Ectodermal cell (in vitro differentiated cells): ENCODE data around the gene NRP2.

ENCODE experiments used
- H3K27ac ChIP-seq: 2 replicates; pipeline ENCODE4 v1.7.0; 2013; ENCODE audit warnings: mild to moderate bottlenecking, low read depth, low read length; ENCODE audit not compliant: insufficient read depth, poor library complexity, severe bottlenecking
- H3K27me3 ChIP-seq: 2 replicates; pipeline ENCODE4 v1.7.0; 2013; ENCODE audit warnings: mild to moderate bottlenecking, low read length; ENCODE audit not compliant: insufficient read depth, control insufficient read depth, poor library complexity, severe bottlenecking
- H3K36me3 ChIP-seq: one replicate; pipeline ENCODE4 v1.7.0; 2013; ENCODE audit warnings: low read length; ENCODE audit not compliant: control insufficient read depth, insufficient read depth
- H3K4me1 ChIP-seq: one replicate; pipeline ENCODE4 v1.7.0; 2013; ENCODE audit warnings: low read length; ENCODE audit not compliant: control insufficient read depth, insufficient read depth
- H3K4me3 ChIP-seq: 2 replicates; pipeline ENCODE4 v1.7.0; 2013; ENCODE audit warnings: low read depth, low read length, control low read depth; ENCODE audit not compliant: insufficient read depth
- H3K9me3 ChIP-seq: 2 replicates; pipeline ENCODE4 v1.7.0; 2013; ENCODE audit warnings: mild to moderate bottlenecking, low read length, moderate library complexity; ENCODE audit not compliant: control insufficient read depth
- WGBS, 2 experiments: methylation state at CpG; one replicate each; pipeline ENCODE4 v1.1.7; 2013; ENCODE audit warnings: missing lambda C conversion rate in 2 of 2; 5-methylcytosine and 5-hydroxymethylcytosine counted together

NRP2 gene

DNA sequence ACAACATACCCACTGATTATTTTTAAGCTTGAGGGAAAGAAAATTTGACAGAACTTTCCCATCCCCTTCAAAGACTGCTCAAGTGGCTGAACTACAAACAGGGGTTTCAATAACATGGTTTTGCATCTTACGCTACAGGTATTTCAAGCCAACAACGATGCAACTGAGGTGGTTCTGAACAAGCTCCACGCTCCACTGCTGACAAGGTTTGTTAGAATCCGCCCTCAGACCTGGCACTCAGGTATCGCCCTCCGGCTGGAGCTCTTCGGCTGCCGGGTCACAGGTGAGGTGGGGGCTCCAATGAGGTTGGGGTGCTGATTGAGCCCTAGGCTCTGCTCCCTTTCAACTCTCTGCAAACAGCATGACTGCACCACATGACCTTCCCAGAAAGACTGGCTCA is 58.1 kb downstream of the NRP2 start:
- Histone ChIP-seq H3K27ac (no peak overlapping the region), H3K4me1 (peaks cover 4% of the 10 kb centered on the region), H3K4me3 (no peak overlapping the region), H3K9me3 (no peaks in the 10 kb centered on the region), H3K36me3 (peaks cover 63% of the 10 kb centered on the region), H3K27me3 (no peaks in the 10 kb centered on the region)
- WGBS, 2 experiments: 94 to 96% methylated on average over 8 of the region's 8 CpGs

DNA sequence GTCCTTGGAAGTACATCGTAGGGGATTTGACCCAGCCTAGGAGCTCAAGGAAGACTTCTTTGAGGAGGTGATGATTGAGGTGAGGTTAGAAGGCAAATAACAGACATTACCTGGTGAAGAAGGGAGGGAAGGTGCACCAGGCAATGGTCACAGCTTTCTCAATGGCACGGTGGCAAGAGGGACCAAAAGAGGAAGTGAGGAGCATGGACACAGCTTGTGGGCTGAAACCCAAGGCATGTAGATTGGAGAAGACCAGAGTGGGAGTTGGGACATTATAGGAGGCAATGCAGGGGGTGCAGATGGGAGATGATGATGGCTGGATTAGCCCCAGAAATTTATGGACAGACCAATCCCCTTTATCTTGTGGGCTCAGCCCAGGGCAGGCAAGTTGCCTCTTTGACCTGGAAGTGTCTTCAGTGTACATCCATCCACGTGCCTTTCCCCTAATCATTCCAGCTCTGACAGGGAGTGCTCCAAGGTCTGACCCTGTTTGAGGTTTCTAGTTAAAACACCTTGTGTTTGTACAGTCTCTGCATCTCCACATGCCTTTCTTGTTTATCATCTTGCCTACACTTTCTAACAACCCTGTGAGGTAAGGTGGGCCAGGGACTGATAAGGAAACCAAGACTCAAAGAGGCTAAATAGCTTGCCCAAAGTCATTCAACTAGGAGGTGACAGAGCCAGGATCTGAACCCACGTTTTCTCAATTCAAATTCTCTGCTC is 59.1 kb downstream of the NRP2 start:
- Histone ChIP-seq H3K27me3 (no peaks in the 10 kb centered on the region), H3K9me3 (no peaks in the 10 kb centered on the region), H3K4me3 (no peak overlapping the region), H3K36me3 (peaks cover 59% of the 10 kb centered on the region), H3K27ac (no peak overlapping the region), H3K4me1 (peaks cover 4% of the 10 kb centered on the region)
- WGBS, 2 experiments: 91 to 95% methylated on average over 4 of the region's 4 CpGs

DNA sequence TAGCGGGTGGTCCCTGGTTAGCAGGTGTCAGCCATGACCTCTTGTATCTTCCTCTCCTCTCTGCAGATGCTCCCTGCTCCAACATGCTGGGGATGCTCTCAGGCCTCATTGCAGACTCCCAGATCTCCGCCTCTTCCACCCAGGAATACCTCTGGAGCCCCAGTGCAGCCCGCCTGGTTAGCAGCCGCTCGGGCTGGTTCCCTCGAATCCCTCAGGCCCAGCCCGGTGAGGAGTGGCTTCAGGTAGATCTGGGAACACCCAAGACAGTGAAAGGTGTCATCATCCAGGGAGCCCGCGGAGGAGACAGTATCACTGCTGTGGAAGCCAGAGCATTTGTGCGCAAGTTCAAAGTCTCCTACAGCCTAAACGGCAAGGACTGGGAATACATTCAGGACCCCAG is 60.8 kb downstream of the NRP2 start:
- Histone ChIP-seq H3K27ac (no peak overlapping the region), H3K9me3 (no peaks in the 10 kb centered on the region), H3K4me1 (no peaks in the 10 kb centered on the region), H3K36me3 (peaks cover 60% of the 10 kb centered on the region), H3K27me3 (no peaks in the 10 kb centered on the region), H3K4me3 (no peak overlapping the region)
- WGBS, 2 experiments: 95 to 97% methylated on average over 11 of the region's 11 CpGs

GRCh38 chr2:205744074-205744591 is 61.8 kb downstream of the NRP2 start:
- WGBS, 2 experiments: 93 to 95% methylated on average over 7 of the region's 7 CpGs
- Histone ChIP-seq H3K4me1 (no peaks in the 10 kb centered on the region), H3K4me3 (no peak overlapping the region), H3K27me3 (no peaks in the 10 kb centered on the region), H3K36me3 (peaks cover 62% of the 10 kb centered on the region), H3K27ac (no peak overlapping the region), H3K9me3 (no peaks in the 10 kb centered on the region)

GRCh38 chr2:205745661-205746419 is 63.5 kb downstream of the NRP2 start:
- Histone ChIP-seq H3K27ac (no peak overlapping the region), H3K27me3 (no peaks in the 10 kb centered on the region), H3K4me1 (no peaks in the 10 kb centered on the region), H3K4me3 (no peak overlapping the region), H3K9me3 (no peaks in the 10 kb centered on the region), H3K36me3 (peaks cover 54% of the 10 kb centered on the region)
- WGBS, 2 experiments: 95 to 97% methylated on average over 14 of the region's 14 CpGs

GRCh38 chr2:205746420-205746785 is 64.1 kb downstream of the NRP2 start:
- H3K9me3 ChIP-seq: no peaks in the 10 kb centered on the region
- H3K4me1 ChIP-seq: no peaks in the 10 kb centered on the region
- H3K27me3 ChIP-seq: no peaks in the 10 kb centered on the region
- H3K36me3 ChIP-seq: peaks cover 52% of the 10 kb centered on the region
- no peak overlapping the region for H3K27ac ChIP-seq
- 93 to 95% methylated on average over 7 of the region's 7 CpGs for WGBS, 2 experiments
- H3K4me3 ChIP-seq: no peak overlapping the region

GRCh38 chr2:205747829-205748386 is 65.6 kb downstream of the NRP2 start:
- Histone ChIP-seq H3K27me3 (no peaks in the 10 kb centered on the region), H3K9me3 (no peaks in the 10 kb centered on the region), H3K36me3 (peaks cover 43% of the 10 kb centered on the region), H3K27ac (no peak overlapping the region), H3K4me1 (no peaks in the 10 kb centered on the region), H3K4me3 (no peak overlapping the region)
- 91 to 92% methylated on average over 11 of the region's 11 CpGs for WGBS, 2 experiments

DNA sequence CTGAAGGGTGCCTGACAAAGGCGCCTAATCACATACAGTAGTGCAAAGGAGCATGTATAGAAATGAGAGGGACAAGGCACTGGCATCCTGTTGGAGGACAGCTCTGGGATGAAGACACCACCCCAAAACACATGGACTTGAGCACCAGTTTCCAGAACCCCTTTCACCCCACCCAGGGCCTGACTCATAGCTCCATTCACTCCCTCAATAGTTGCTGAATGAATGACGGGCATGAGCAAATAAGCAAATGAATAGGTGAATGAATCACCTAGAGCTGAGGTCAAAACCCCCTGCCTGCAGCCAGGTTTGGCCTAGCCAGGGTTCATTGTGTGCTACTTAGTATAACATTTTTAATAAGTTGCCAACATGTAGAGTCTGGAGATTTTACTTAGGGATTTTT is 66.3 kb downstream of the NRP2 start:
- H3K4me1 ChIP-seq: no peaks in the 10 kb centered on the region
- H3K4me3 ChIP-seq: no peak overlapping the region
- no peaks in the 10 kb centered on the region for H3K27me3 ChIP-seq
- H3K9me3 ChIP-seq: no peaks in the 10 kb centered on the region
- no peak overlapping the region for H3K27ac ChIP-seq
- peaks cover 46% of the 10 kb centered on the region for H3K36me3 ChIP-seq
- WGBS, 2 experiments: 82 to 89% methylated on average over 2 of the region's 2 CpGs

DNA sequence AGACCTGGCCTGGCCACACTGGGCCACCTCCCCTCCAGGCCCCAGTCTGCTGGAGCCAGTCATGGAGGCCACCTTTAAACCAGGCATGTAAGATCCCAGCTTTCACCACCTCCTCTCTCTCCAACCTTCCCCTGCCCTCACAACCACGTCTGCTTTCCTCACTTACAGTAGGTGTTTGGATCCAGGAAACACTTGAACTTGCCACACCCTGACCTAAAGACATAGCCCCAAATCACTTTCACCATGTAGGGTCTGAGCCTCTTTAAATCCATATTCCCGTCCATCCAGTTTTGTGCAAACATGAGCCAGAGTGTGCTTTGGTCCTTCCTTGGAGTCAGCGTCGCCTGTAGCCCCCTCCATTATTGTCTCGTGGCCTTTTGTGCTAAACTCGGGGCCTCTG is 66.8 kb downstream of the NRP2 start:
- Histone ChIP-seq H3K9me3 (no peaks in the 10 kb centered on the region), H3K4me1 (no peaks in the 10 kb centered on the region), H3K27ac (no peak overlapping the region), H3K4me3 (no peak overlapping the region), H3K27me3 (no peaks in the 10 kb centered on the region), H3K36me3 (peaks cover 44% of the 10 kb centered on the region)
- 85 to 93% methylated on average over 6 of the region's 6 CpGs for WGBS, 2 experiments

- no peaks in the 10 kb centered on the region for H3K9me3 ChIP-seq
- no peaks in the 10 kb centered on the region for H3K27me3 ChIP-seq
- WGBS, 2 experiments: 95 to 98% methylated on average over 3 of the region's 3 CpGs
- H3K4me3 ChIP-seq: no peak overlapping the region
- H3K36me3 ChIP-seq: peaks cover 36% of the 10 kb centered on the region
- peaks cover 5% of the 10 kb centered on the region for H3K4me1 ChIP-seq
- no peak overlapping the region for H3K27ac ChIP-seq
Measured at GRCh38 chr2:205750797-205751196, 68.5 kb downstream of the NRP2 start.
